ENCODE data around the gene FAM210A. TPM values are rescaled to one million over a fixed set of nuclear protein-coding genes. Genes with fewer than 3 reads are reported as not detected.
"Not testable (repeated sequence)": the region's sequence is repeated elsewhere in the genome, so short reads cannot be mapped to it uniquely, and the experiment has no call there.

Gene FAM210A
- total RNA-seq, 1 experiment from 2014 or later: 52.7 TPM

- H3K9me2 ChIP-seq (replicated peaks; ENCODE audit: low read length): no peaks in the 10 kb centered on the region
- no peak overlapping the region for H3K27ac ChIP-seq (ENCODE audit: low read length)
- intact Hi-C loops (cut with micrococcal nuclease): no loop called here
- no peak overlapping the region for H3K4me3 ChIP-seq (ENCODE audit: low read length)
- H3K9ac ChIP-seq (ENCODE audit: low read length): no peak overlapping the region
- TF ChIP-seq CTCF (conservative IDR thresholded peaks at IDR 0.05; ENCODE audit: low read depth, low read length) (no peak), EZH2phosphoT487 (IDR thresholded peaks at IDR 0.05; ENCODE audit: borderline replicate concordance, low read length) (no peak), EZH2 (IDR thresholded peaks at IDR 0.05; ENCODE audit: low read length, unreplicated experiment) (no peak)
- H3K4me1 ChIP-seq (ENCODE audit: insufficient read depth, low read length): no peaks in the 10 kb centered on the region
- H2AFZ ChIP-seq (ENCODE audit: low read length): no peak overlapping the region
- H3F3A ChIP-seq (ENCODE audit: low read length, unreplicated experiment): no peaks in the 10 kb centered on the region
- no peak for DNase-seq
- peaks cover 47% of the 10 kb centered on the region for H3K36me3 ChIP-seq (ENCODE audit: low read depth, low read length)
- ChIA-PET POLR2A (ENCODE audit: unreplicated experiment) (no interaction called here), CTCF (no interaction called here)
- H3K79me2 ChIP-seq (ENCODE audit: low read length): no peaks in the 10 kb centered on the region
- H4K20me1 ChIP-seq (ENCODE audit: low read length): no peaks in the 10 kb centered on the region
- no peak overlapping the region for H3K4me2 ChIP-seq (ENCODE audit: low read length)
- no peaks in the 10 kb centered on the region for H3K9me3 ChIP-seq (ENCODE audit: low read length)
- ATAC-seq: no peak
- no TSS peak for BruUV-seq (replicated peaks)
- H3K27me3 ChIP-seq (ENCODE audit: low read length): no peaks in the 10 kb centered on the region
These were observed 30.3 kb upstream of the FAM210A start for GRCh38 chr18:13756671-13757070.

- no peak for TF ChIP-seq CTCF (conservative IDR thresholded peaks at IDR 0.05; ENCODE audit: low read depth, low read length)
- TF ChIP-seq EZH2 (IDR thresholded peaks at IDR 0.05; ENCODE audit: low read length, unreplicated experiment): no peak
- no peak for TF ChIP-seq EZH2phosphoT487 (IDR thresholded peaks at IDR 0.05; ENCODE audit: borderline replicate concordance, low read length)
- BruUV-seq (replicated peaks): no TSS peak
- Histone ChIP-seq H3K9me3 (ENCODE audit: low read length) (no peaks in the 10 kb centered on the region), H4K20me1 (ENCODE audit: low read length) (no peaks in the 10 kb centered on the region), H3K79me2 (ENCODE audit: low read length) (no peaks in the 10 kb centered on the region), H3F3A (ENCODE audit: low read length, unreplicated experiment) (no peaks in the 10 kb centered on the region), H3K4me1 (ENCODE audit: insufficient read depth, low read length) (no peaks in the 10 kb centered on the region), H3K4me3 (ENCODE audit: low read length) (no peak overlapping the region), H3K27me3 (ENCODE audit: low read length) (no peaks in the 10 kb centered on the region), H3K4me2 (ENCODE audit: low read length) (no peak overlapping the region), H3K27ac (ENCODE audit: low read length) (no peak overlapping the region), H3K9ac (ENCODE audit: low read length) (no peak overlapping the region), H3K36me3 (ENCODE audit: low read depth, low read length) (peaks cover 47% of the 10 kb centered on the region), H3K9me2 (replicated peaks; ENCODE audit: low read length) (no peaks in the 10 kb centered on the region), H2AFZ (ENCODE audit: low read length) (no peak overlapping the region)
- ATAC-seq (no peak), DNase-seq (no peak)
- POLR2A ChIA-PET (ENCODE audit: unreplicated experiment): no interaction called here
- intact Hi-C loops (cut with micrococcal nuclease): no loop called here
- CTCF ChIA-PET: no interaction called here
These were observed 29.9 kb upstream of the FAM210A start for GRCh38 chr18:13756261-13756660.

GRCh38 chr18:13751599-13751998 is 25.2 kb upstream of the FAM210A start:
- H2AFZ ChIP-seq (ENCODE audit: low read length); H3K9ac ChIP-seq (ENCODE audit: low read length); CTCF ChIA-PET; H3K4me2 ChIP-seq (ENCODE audit: low read length); H3K27ac ChIP-seq (ENCODE audit: low read length); H3K27me3 ChIP-seq (ENCODE audit: low read length); H3K4me3 ChIP-seq (ENCODE audit: low read length); H3K4me1 ChIP-seq (ENCODE audit: insufficient read depth, low read length); H3K9me3 ChIP-seq (ENCODE audit: low read length); H3K9me2 ChIP-seq (replicated peaks; ENCODE audit: low read length); BruUV-seq (replicated peaks); POLR2A ChIA-PET (ENCODE audit: unreplicated experiment); H4K20me1 ChIP-seq (ENCODE audit: low read length); H3K79me2 ChIP-seq (ENCODE audit: low read length); intact Hi-C loops (cut with micrococcal nuclease); ATAC-seq; H3F3A ChIP-seq (ENCODE audit: low read length, unreplicated experiment); DNase-seq: not testable (repeated sequence)
- peaks cover 59% of the 10 kb centered on the region for H3K36me3 ChIP-seq (ENCODE audit: low read depth, low read length)
